HG02973 (cell line): Measurements from ENCODE around the gene VEPH1.

Experiments used
- ATAC-seq: cut with Tn5 transposase; IDR thresholded peaks from one replicate; pipeline ENCODE4 v1.9.1; 2021; ENCODE audit warnings: moderate library complexity; ENCODE audit not compliant: unreplicated experiment

The VEPH1 gene

GRCh38 chr3:157274644-157275137 is 228.5 kb downstream of the VEPH1 start:
- ATAC-seq = no peak

- no peak for ATAC-seq
Observed at GRCh38 chr3:157271283-157271882, 231.8 kb downstream of the VEPH1 start.

GRCh38 chr3:157268026-157268425 is 235.2 kb downstream of the VEPH1 start:
- ATAC-seq = no peak

GRCh38 chr3:157265931-157266330 is 237.3 kb downstream of the VEPH1 start:
- no peak for ATAC-seq

GRCh38 chr3:157263027-157263426 is 240.2 kb downstream of the VEPH1 start:
- ATAC-seq = no peak

GRCh38 chr3:157261000-157261399 is 242.2 kb downstream of the VEPH1 start:
- ATAC-seq = no peak

- ATAC-seq = no peak
Observed at GRCh38 chr3:157259825-157260224, 243.4 kb downstream of the VEPH1 start.

- no peak for ATAC-seq
Observed at GRCh38 chr3:157257101-157257500, 246.1 kb downstream of the VEPH1 start.

GRCh38 chr3:157255797-157256196 is 247.4 kb downstream of the VEPH1 start:
- ATAC-seq = no peak

GRCh38 chr3:157251685-157252084 is 251.5 kb downstream of the VEPH1 start:
- no peak for ATAC-seq

- ATAC-seq = no peak
Observed at GRCh38 chr3:157249606-157250005, 253.6 kb downstream of the VEPH1 start.

- no peak for ATAC-seq
Observed at GRCh38 chr3:157248590-157249422, 254.4 kb downstream of the VEPH1 start.

- ATAC-seq = no peak
Observed at GRCh38 chr3:157247391-157247790, 255.8 kb downstream of the VEPH1 start.

GRCh38 chr3:157242836-157243235 is 260.4 kb downstream of the VEPH1 start:
- no peak for ATAC-seq

- ATAC-seq = no peak
Observed at GRCh38 chr3:157241599-157241998, 261.6 kb downstream of the VEPH1 start.

- no peak for ATAC-seq
Observed at GRCh38 chr3:157240408-157240807, 262.8 kb downstream of the VEPH1 start.

GRCh38 chr3:157239082-157239704 is 264.0 kb downstream of the VEPH1 start:
- ATAC-seq = peak; percentile 99

- ATAC-seq = no peak
Observed at GRCh38 chr3:157238457-157238856, 264.8 kb downstream of the VEPH1 start.

- no peak for ATAC-seq
Observed at GRCh38 chr3:157237886-157238285, 265.3 kb downstream of the VEPH1 start.

GRCh38 chr3:157235291-157235690 is 267.9 kb downstream of the VEPH1 start:
- ATAC-seq = no peak

GRCh38 chr3:157233923-157234322 is 269.3 kb downstream of the VEPH1 start:
- no peak for ATAC-seq

- ATAC-seq = no peak
Observed at GRCh38 chr3:157232141-157232540, 271.1 kb downstream of the VEPH1 start.
